ENCODE measurements around the gene CPT2.

DNA sequence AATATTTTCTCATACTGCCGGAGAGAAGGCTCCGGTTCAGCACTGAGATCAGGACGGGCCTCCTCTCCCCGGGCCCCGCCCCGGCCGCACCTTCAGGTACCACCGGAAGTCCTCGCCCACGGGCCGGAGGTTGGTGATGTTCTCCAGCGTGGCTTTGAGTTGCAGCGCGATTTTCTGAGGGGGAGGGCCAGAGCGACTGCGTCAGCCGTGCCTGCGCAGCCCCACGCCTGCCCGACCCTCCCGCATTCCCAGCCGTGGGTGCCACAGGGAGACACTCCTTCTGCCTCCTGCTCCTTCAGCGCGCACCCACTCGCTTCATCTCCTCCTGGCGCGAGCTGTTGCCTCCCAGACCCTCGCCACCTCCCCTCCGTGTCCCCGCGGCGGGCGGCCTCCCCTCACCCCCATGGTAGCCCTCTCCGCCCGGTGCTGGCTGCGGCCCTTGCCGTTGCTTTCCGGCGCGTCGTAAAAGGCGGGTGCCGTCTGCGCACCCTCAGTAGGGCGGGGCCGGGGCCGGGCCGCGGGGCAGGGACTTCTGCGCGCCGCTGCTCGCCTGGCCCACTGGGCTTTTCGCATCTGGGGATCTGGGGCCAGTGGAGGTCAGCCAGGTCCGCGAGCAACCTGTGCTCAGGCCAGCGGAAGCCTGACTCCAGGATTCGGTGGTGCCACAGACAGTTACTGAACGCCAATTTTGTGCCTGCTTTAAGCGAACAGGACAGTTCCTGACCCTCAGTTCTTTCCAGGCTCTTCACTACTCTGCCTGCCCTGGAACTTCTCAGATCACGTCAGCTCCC is 23.7 kb downstream of the CPT2 start, which contains the start of gene CZIB:
- TF ChIP-seq HOXA7 (CRISPR knock-in tag; IDR thresholded peaks at IDR 0.05), result no peak
- no peak for TF ChIP-seq SMC3 (IDR thresholded peaks at IDR 0.05)
- TF ChIP-seq CTCF (IDR thresholded peaks at IDR 0.05), result no peak
- peak; percentile 72 for TF ChIP-seq POLR2A (IDR thresholded peaks at IDR 0.05; ENCODE audit: low read length)
- peak; percentile 87 for TF ChIP-seq MAX (IDR thresholded peaks at IDR 0.05)
- no peak for TF ChIP-seq CEBPB (IDR thresholded peaks at IDR 0.05)
- no peak for TF ChIP-seq KDM5A (IDR thresholded peaks at IDR 0.05)

Measured in A549 (cell line).